Hepatic stellate cell (primary cell): ENCODE results near the gene WDR54.
"Not testable (repeated sequence)": the region's sequence is repeated elsewhere in the genome, so short reads cannot be mapped to it uniquely, and the experiment has no call there.

Experiments used
- DNase-seq: peaks from one replicate; pipeline ENCODE4 v3.0.0; 2011; ENCODE audit warnings: low spot score

WDR54 gene

DNA sequence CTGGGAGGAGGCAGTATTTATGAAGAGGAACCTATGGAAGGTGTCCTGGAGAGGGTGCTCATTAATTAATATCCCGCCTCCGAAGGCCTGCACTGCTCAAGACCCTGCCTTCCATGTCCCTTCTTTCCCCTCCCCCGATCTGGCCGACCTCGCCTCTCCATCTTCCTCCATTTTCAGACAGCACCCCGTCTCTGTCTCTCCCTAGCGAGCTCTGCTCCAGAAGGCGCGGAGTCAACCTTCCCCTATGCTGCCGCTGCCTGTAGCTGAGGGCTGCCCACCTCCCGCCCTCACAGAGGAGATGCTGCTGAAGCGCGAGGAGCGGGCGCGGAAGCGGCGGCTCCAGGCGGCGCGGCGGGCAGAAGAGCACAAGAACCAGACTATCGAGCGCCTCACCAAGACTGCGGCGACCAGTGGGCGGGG is 35.6 kb downstream of the WDR54 start:
- DNase-seq: peak; percentile 34

DNA sequence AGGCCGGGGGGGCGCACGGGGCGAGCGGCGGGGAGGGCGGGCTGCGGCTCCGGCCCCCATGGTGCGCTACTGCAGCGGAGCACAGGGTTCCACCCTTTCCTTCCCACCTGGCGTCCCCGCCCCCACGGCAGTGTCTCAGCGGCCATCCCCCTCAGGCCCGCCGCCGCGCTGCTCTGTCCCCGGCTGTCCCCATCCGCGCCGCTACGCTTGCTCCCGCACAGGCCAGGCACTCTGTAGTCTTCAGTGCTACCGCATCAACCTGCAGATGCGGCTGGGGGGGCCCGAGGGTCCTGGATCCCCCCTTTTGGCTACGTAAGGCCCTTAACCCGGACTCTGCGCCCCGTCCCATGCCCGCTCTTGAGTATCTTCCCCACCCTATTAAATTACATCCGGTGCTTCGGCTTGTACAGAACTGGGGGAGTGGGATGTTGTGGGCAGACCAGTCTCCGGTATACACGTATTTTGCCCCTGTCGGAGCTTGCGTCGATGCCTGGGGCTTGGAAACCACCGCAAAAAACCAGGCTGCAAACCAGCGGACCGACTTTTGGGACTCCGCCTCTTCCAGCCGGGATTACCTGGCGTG is 36.1 kb downstream of the WDR54 start:
- no peak for DNase-seq

DNA sequence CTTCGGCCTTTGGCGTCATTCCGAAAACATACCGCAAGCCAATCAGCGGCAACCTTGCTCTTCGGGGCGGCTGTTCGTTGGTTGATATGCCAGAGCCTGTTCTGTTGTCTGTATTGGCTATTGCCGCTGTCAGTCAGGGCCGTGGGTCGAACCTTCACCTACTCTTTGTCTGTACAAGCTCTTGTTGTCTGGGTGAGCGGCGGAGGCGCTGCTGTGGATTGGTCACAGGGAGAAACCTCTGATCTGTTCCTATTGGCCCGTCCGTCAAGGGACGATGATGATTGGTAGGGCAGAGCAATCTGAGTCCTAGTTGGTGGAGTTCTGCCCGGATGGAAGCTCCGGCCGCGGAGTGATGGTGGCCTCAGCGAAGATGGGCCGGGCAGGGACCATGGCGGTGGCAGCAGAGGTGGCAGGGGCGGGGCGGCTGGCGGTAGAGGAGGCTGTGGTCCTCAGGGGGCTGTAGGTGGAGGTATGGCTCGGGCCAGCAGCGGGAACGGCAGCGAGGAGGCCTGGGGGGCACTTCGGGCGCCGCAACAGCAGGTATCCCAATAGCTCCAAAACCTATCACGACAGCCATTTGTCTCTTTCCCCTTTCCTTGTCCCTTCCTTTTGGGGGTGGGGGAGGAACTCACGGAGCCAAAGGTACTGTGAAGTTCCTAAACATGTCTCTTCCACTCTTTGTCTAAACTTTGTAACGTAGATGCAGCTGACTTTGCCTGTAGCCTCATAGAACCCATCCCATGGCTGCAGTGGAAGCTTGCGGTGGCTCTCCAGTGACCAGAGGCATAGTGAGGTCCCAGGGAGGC is 36.8 kb downstream of the WDR54 start, which contains the start of gene WBP1:
Gene WBP1 (plus strand): TSS at position 307 of the 806 bp plus-strand sequence. CDS start 165 bp downstream, at position 472.
- DNase-seq: peak; percentile 99

DNA sequence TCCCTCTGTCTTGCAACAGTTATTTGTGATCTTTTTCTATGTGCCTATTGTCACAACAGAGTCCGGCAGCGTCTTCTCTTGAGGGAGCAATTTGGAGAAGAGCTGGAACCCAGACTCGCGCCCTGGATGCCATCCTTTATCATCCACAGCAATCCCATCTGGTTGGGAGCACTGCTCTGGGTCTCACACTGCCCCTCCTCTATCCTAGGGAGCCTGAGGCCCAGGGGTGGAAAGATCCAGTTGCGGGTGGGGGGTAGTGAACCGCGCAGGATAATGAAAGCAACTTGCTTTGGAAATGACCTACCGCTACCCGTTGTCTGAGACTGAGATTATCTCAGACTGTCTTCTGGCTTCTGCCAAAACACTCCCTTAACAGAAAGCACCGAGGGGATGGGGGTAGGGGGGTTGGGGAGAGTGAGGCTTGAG is 37.4 kb downstream of the WDR54 start:
- DNase-seq: no peak

DNA sequence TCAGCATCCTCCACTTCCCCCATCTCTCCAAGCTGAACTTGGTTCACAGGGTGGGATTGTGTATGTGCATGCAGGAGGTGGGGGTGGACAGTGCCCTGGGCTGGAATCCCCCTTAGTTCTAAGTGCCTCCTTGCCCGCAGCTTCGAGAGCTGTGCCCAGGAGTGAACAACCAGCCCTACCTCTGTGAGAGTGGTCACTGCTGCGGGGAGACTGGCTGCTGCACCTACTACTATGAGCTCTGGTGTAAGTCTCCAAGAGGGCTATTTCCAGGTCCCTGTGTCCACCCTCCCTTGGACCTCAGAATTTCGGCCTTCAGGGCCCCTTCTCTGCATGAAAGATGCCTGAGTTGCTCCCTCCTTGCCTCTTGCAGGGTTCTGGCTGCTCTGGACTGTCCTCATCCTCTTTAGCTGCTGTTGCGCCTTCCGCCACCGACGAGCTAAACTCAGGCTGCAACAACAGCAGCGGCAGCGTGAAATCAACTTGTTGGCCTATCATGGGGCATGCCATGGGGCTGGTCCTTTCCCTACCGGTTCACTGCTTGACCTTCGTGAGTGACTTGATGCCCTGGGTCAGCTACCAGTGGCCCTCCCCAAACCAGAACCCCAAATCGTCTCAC is 38.1 kb downstream of the WDR54 start:
- DNase-seq: not testable (repeated sequence)

- DNase-seq: not testable (repeated sequence)
These were observed 38.7 kb downstream of the WDR54 start for GRCh38 chr2:74460187-74460586.

- DNase-seq: no peak
These were observed 39.9 kb downstream of the WDR54 start for GRCh38 chr2:74461187-74462053.

- no peak for DNase-seq
These were observed 40.7 kb downstream of the WDR54 start for GRCh38 chr2:74462054-74462785.

DNA sequence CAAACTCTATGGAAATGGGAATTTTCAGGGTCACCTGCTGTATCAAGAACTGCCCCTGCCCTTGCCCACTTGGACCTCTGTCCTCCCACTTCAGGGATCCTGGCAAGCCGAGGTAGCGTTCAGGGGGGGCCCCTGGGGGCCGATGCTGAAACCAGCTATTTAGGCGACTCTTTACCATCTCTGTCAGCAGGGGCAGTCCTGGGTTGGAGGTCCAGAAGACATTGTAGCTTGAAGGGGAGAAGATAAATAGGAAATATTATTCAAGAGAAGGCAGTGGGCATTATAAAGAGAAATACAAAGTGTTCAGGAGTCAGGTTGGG is 41.2 kb downstream of the WDR54 start:
- no peak for DNase-seq

GRCh38 chr2:74464406-74464805 is 42.9 kb downstream of the WDR54 start:
- peak; percentile 35 for DNase-seq

GRCh38 chr2:74470742-74471141 is 49.2 kb downstream of the WDR54 start:
- DNase-seq: not testable (repeated sequence)

DNA sequence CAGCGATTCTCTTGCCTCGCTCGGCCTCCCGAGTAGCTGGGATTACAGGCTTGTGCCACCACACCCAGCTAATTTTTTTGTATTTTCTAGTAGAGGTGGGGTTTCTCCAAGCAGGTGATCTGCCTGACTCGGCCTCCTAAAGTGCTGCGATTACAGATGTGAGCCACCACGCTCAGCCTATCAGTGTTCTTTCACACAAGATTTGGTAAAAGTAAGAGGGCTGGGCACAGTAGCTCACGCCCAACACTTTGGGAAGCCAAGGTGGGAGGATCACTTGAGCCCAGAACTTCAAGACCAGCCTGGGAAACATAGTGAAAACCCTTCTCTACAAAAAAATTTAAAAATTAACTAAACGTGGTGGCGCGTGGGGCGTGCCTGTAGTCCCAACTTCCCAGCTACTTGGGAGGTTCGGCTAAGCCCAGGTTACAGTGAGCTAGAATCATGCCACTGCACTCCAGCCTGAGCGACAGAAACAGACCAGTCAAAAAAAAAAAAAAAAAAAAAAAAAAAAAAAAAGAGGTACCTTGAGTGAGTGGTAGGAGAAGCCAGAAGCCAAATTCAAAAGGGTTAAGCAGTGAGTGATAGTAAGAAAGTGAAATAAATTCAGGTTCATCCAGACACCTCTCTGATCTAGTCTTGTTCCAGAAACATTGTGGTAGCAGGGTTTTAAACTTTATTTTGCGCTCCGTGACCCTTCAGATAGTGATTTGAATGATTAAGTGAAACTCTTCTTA is 50.0 kb downstream of the WDR54 start:
- no peak for DNase-seq

DNA sequence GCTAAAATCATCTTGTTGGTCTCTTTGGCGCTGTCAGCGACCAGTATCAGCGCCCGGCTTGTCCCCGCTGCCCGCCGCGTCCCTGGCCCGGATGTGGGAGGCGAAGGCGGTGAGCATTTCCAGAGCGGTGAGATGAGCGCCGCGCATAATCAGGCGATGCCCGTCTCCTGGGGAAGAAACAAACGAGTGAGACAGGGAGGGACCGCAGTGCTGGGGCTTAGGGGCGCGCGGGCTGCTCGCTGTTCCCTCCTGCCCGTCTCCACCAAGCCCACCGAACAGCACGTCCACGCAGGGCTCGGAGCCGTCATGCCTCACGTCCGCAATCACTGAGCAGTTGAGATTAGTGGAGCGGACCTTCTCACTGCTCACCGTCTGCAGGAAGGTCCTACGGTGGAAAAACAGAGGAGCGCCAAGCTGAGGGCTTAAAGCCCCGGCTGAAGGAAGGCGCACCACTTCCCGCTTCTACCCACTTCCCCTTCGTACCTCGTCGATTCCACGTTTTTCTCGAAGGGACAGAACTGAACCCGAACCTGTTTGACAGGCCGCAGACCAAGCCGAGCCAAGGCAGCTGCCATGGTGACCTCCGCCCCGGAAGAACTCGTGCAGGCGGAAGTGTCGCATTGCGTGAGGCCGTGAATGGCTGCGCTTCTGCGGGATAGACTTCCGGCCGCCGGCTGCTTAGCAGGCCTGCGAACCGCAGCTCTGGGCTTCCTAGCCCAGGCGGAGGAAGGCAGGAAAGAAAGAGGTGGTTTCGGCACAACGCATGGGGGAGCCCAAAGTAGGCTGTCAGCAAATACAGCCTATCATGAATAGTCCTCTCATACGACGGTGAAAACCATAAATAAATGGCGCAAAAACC is 50.8 kb downstream of the WDR54 start, which contains the start of gene MRPL53:
Gene MRPL53 (minus strand): TSS at position 595 of the 859 bp plus-strand sequence. CDS start 20 bp downstream, at position 575.
- DNase-seq: peak; percentile 77

DNA sequence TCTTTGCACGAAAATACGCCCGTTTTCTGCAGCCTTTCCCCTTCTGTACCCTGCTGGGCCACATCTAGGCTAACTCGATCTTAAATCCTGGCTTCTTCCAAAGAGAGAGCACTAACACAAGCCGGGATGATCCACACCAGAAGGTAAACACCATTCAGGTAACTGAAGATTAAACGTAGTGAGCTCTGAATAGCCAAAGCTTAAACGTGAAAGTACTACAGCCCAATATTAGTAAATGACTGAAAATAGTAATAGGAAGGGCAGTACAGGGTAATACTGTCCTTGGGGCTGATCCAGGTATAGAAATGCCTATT is 51.4 kb downstream of the WDR54 start:
- no peak for DNase-seq

DNA sequence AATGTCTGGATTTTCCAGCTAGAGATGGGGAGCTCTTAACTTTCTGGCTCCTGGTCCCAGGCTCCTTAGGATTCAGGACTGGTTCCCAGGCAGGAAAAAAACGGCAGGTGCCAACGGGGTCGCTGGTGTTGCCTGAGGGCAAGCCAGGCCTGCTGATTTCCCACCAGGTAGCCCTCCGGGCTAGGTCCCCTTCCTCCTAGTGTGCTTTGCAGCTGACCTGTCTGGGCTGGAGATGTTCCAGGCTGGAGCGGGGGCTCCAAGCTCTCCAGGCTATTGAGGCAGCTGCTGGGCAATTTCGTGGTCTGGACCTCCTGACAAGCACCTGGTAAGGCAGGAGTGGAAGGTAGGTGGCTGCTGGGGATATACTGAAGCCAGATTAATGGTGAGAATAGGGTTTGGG is 53.0 kb downstream of the WDR54 start:
- DNase-seq: no peak

- DNase-seq: no peak
These were observed 53.4 kb downstream of the WDR54 start for GRCh38 chr2:74474899-74475298.
